Measurements from ENCODE around the gene PHKA2. TPM values are rescaled to one million over a fixed set of nuclear protein-coding genes. Genes with fewer than 3 reads are reported as not detected.

The PHKA2 gene
- total and polyA plus RNA-seq, 10 of the 15 experiments (the other 5 are each of a cell fraction or from before 2014, with no cell fraction given), result 1.4 to 25.6 (median 15.4) TPM

- ChIA-PET SMC1A (ENCODE audit: uncharacterized antibody, unreplicated experiment) (interaction anchor here (0.7 kb wide), 1 partner anchor 286 kb away, joined by 3 read pairs; no protein-coding TSS in a partner anchor), CTCF (interaction anchor here (1.6 kb wide), 1 partner anchor 527 kb away, joined by 3 read pairs; no protein-coding TSS in a partner anchor)
- BruUV-seq (replicated peaks), result no TSS peak
Measured at GRCh38 chrX:18937173-18937572, 46.7 kb downstream of the PHKA2 start.

More at GRCh38 chrX:18937173-18937572, 46.7 kb downstream of the PHKA2 start:
- WGBS (ENCODE audit: insufficient coverage, insufficient replicate concordance, low lambda C conversion rate, missing lambda C conversion rate), result 51% methylated on average over 4 of the region's 5 CpGs
- FAIRE-seq, result no peak
- Histone ChIP-seq H3K9me3 (replicated peaks; ENCODE audit: control insufficient read depth, insufficient read depth, low read length) (no peaks in the 10 kb centered on the region), H3K27me3 (replicated peaks in 1 of 2; ENCODE audit: control insufficient read depth in 2 of 2, insufficient read depth in 2 of 2, low read length in 1 of 2) (no peaks in the 10 kb centered on the region), H3K27ac (ENCODE audit: control insufficient read depth, insufficient read depth) (no peak overlapping the region), H3K4me3 (no peak overlapping the region), H3K4me1 (ENCODE audit: control insufficient read depth, insufficient read depth, low read length) (no peaks in the 10 kb centered on the region), H3K36me3 (ENCODE audit: control insufficient read depth in 2 of 2, insufficient read depth in 2 of 2, low read length in 1 of 2) (peaks cover 0 to 1% of the 10 kb centered on the region in 2 experiments; a peak in 2 of 4 replicates), H3K79me2 (ENCODE audit: control insufficient read depth, insufficient read depth, low read length) (no peaks in the 10 kb centered on the region), H4K20me1 (ENCODE audit: control insufficient read depth, insufficient read depth) (no peaks in the 10 kb centered on the region), H3K4me2 (ENCODE audit: control insufficient read depth, insufficient read depth) (no peak overlapping the region), H2AFZ (ENCODE audit: control insufficient read depth, low read depth, low read length) (no peak overlapping the region), H3K9ac (ENCODE audit: control insufficient read depth, insufficient read depth, low read length) (no peak overlapping the region)
- TF ChIP-seq CUX1 (IDR thresholded peaks at IDR 0.05; ENCODE audit: insufficient replicate concordance, low read depth, low read length) (no peak), ZSCAN29 (IDR thresholded peaks at IDR 0.05) (no peak), CEBPZ (IDR thresholded peaks at IDR 0.05; ENCODE audit: low read depth, low read length) (no peak), JUNB (IDR thresholded peaks at IDR 0.05) (no peak), MEF2B (IDR thresholded peaks at IDR 0.05; ENCODE audit: partially characterized antibody, poor library complexity, severe bottlenecking) (no peak), TBL1XR1 (IDR thresholded peaks at IDR 0.05; ENCODE audit: low read depth, low read length) (no peak), ZNF622 (IDR thresholded peaks at IDR 0.05) (no peak), ZBED1 (IDR thresholded peaks at IDR 0.05; ENCODE audit: borderline replicate concordance) (no peak), ATF7 (IDR thresholded peaks at IDR 0.05; ENCODE audit: low read depth) (no peak), BACH1 (IDR thresholded peaks at IDR 0.05; ENCODE audit: borderline replicate concordance) (no peak)
- no peak for DNase-seq (ENCODE audit: low read depth, low spot score)
- ChIA-PET POLR2A (no interaction called here), RAD21 (ENCODE audit: unreplicated experiment) (no interaction called here)
- in situ Hi-C loops (cut with MboI) (no loop called here), intact Hi-C loops (cut with micrococcal nuclease; ENCODE audit: unreplicated experiment) (loop anchor here (10.0 kb wide), 2 partner anchors 288 to 542 kb away; no protein-coding TSS in a partner anchor)
- ATAC-seq, result no peak

Data from GM12878 (cell line).